Measurements from ENCODE around the gene PHF19. TPM values are rescaled to one million over a fixed set of nuclear protein-coding genes. Genes with fewer than 3 reads are reported as not detected.

PHF19 gene
- total and polyA plus RNA-seq, 2 of the 8 experiments (the other 6 are each of a cell fraction or from before 2014, with no cell fraction given) = 28.2 to 31.8 TPM

GRCh38 chr9:120914953-120915352 is 38.0 kb upstream of the PHF19 start:
- H3K36me3 ChIP-seq (ENCODE audit: control insufficient read depth in 2 of 4, insufficient read depth in 4 of 4, low read length in 3 of 4) = no peaks in the 10 kb centered on the region
- no peak overlapping the region for H3K9ac ChIP-seq (replicated peaks in 1 of 4; ENCODE audit: extremely low read depth in 1 of 4, low read depth in 3 of 4, low read length in 3 of 4)
- H4K20me1 ChIP-seq (replicated peaks in 1 of 2; ENCODE audit: control insufficient read depth in 1 of 2, insufficient read depth in 2 of 2, low read length in 2 of 2) = no peaks in the 10 kb centered on the region
- no peaks in the 10 kb centered on the region; a peak in 1 of 7 replicates for H3K27me3 ChIP-seq (replicated peaks in 1 of 4; ENCODE audit: control insufficient read depth in 3 of 4, extremely low read depth in 1 of 4, insufficient read depth in 3 of 4, low read length in 3 of 4)
- H2BK20ac ChIP-seq (ENCODE audit: low read length) = no peak overlapping the region
- peaks cover 0 to 12% (median 8%) of the 10 kb centered on the region in 4 experiments; a peak in 5 of 7 replicates for H3K4me1 ChIP-seq (replicated peaks in 1 of 4; ENCODE audit: control insufficient read depth in 3 of 4, insufficient read depth in 4 of 4, low read length in 3 of 4)
- H3K27ac ChIP-seq (ENCODE audit: low read depth, low read length) = no peak overlapping the region
- no peak overlapping the region for H3K56ac ChIP-seq (replicated peaks; ENCODE audit: insufficient read length, low read depth, low read length)
- FAIRE-seq = no peak
- no peak overlapping the region for H3K4me2 ChIP-seq (ENCODE audit: insufficient read depth in 1 of 2, low read depth in 2 of 2, low read length in 2 of 2)
- H2AFZ ChIP-seq (ENCODE audit: low read length) = no peak overlapping the region
- no peaks in the 10 kb centered on the region for H3K9me3 ChIP-seq (ENCODE audit: insufficient read depth in 2 of 2, low read depth in 1 of 2, low read length in 1 of 2)
- H3K4me3 ChIP-seq (ENCODE audit: extremely low read depth in 1 of 4, insufficient read depth in 2 of 4, low read depth in 3 of 4, low read length in 4 of 4) = no peak overlapping the region
- no peak overlapping the region for H4K8ac ChIP-seq (ENCODE audit: extremely low read depth, insufficient read depth, low read length)
- H3K79me2 ChIP-seq (ENCODE audit: control insufficient read depth in 1 of 2, insufficient read depth in 2 of 2, low read length in 2 of 2) = no peaks in the 10 kb centered on the region
- H4K5ac ChIP-seq (ENCODE audit: insufficient read length, low read depth, low read length) = no peak overlapping the region
- H3K18ac ChIP-seq (ENCODE audit: extremely low read depth, low read length) = no peak overlapping the region
- no peaks in the 10 kb centered on the region for H3K23me2 ChIP-seq (ENCODE audit: low read depth, low read length)
- no peaks in the 10 kb centered on the region for H3K79me1 ChIP-seq (ENCODE audit: low read depth, low read length)
- no peak overlapping the region for H3K14ac ChIP-seq (ENCODE audit: insufficient read length)
- H4K91ac ChIP-seq (replicated peaks; ENCODE audit: insufficient read length, low read length) = no peak overlapping the region
- no peak overlapping the region for H3K4ac ChIP-seq (replicated peaks; ENCODE audit: insufficient read length, low read depth, low read length)
- no peak overlapping the region for H2BK12ac ChIP-seq (ENCODE audit: low read depth, low read length)
- H2AK5ac ChIP-seq (ENCODE audit: low read depth, low read length) = no peak overlapping the region
- H2BK120ac ChIP-seq (replicated peaks; ENCODE audit: low read depth, low read length) = no peak overlapping the region
- WGBS, 2 experiments (ENCODE audit: extremely low coverage in 1 of 2, insufficient coverage in 1 of 2, insufficient read length in 1 of 2, insufficient replicate concordance in 2 of 2, low coverage in 1 of 2, low lambda C conversion rate in 2 of 2, missing lambda C conversion rate in 1 of 2) = 90% methylated on average over 6 of the region's 6 CpGs; no CpG with 5 or more reads in 1 of the 2 experiments
- H2BK15ac ChIP-seq (ENCODE audit: low read length) = no peak overlapping the region
- DNase-seq (ENCODE audit: low read depth in 1 of 2, low spot score in 2 of 2) = no peak
- no peak overlapping the region for H2BK5ac ChIP-seq (ENCODE audit: low read depth, low read length)
- POLR2A ChIA-PET (ENCODE audit: partially characterized antibody) = interaction anchor here (2.5 kb wide), 1 partner anchor 10 kb away, joined by 7 read pairs; no protein-coding TSS in a partner anchor
- CTCF ChIA-PET (ENCODE audit: partially characterized antibody) = interaction anchor here (8.5 kb wide), 1 partner anchor 16 kb away, joined by 71 read pairs; no protein-coding TSS in a partner anchor
- no peak overlapping the region for H3K23ac ChIP-seq (ENCODE audit: insufficient read length)
- TF ChIP-seq POU5F1 (IDR thresholded peaks at IDR 0.05; ENCODE audit: low read depth, low read length) (no peak), RXRA (IDR thresholded peaks at IDR 0.05; ENCODE audit: insufficient read depth, low read depth, low read length) (no peak), SP4 (IDR thresholded peaks at IDR 0.05; ENCODE audit: low read length) (no peak), CHD1 (IDR thresholded peaks at IDR 0.05; ENCODE audit: low read depth, low read length) (no peak), E2F6 (IDR thresholded peaks at IDR 0.05) (no peak), EZH2 (IDR thresholded peaks at IDR 0.05; ENCODE audit: low read depth, low read length, severe bottlenecking) (no peak), FOSL1 (IDR thresholded peaks at IDR 0.05; ENCODE audit: insufficient read depth, low read depth, low read length) (no peak), KDM5A (IDR thresholded peaks at IDR 0.05; ENCODE audit: low read length) (no peak), TCF12 (IDR thresholded peaks at IDR 0.05; ENCODE audit: low read depth, low read length) (no peak), CHD2 (IDR thresholded peaks at IDR 0.05; ENCODE audit: low read length) (no peak)
- TF ChIP-seq, protein P1, sequence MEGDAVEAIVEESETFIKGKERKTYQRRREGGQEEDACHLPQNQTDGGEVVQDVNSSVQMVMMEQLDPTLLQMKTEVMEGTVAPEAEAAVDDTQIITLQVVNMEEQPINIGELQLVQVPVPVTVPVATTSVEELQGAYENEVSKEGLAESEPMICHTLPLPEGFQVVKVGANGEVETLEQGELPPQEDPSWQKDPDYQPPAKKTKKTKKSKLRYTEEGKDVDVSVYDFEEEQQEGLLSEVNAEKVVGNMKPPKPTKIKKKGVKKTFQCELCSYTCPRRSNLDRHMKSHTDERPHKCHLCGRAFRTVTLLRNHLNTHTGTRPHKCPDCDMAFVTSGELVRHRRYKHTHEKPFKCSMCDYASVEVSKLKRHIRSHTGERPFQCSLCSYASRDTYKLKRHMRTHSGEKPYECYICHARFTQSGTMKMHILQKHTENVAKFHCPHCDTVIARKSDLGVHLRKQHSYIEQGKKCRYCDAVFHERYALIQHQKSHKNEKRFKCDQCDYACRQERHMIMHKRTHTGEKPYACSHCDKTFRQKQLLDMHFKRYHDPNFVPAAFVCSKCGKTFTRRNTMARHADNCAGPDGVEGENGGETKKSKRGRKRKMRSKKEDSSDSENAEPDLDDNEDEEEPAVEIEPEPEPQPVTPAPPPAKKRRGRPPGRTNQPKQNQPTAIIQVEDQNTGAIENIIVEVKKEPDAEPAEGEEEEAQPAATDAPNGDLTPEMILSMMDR (IDR thresholded peaks at IDR 0.05; ENCODE audit: control extremely low read depth in 1 of 3, insufficient read depth in 1 of 3, low read depth in 1 of 3, low read length in 3 of 3) = no peak
